GM12801 (cell line): ENCODE data around the gene RCVRN.

Experiments
- CTCF ChIP-seq: IDR thresholded peaks from one replicate; pipeline ENCODE4 v1.5.1; 2011; ENCODE audit warnings: control low read depth; ENCODE audit not compliant: insufficient read length; ENCODE audit errors: extremely low read depth

Gene RCVRN

GRCh38 chr17:9940841-9941240, 35.8 kb upstream of the RCVRN start:
- TF ChIP-seq CTCF = no peak

- TF ChIP-seq CTCF = no peak
Observed at GRCh38 chr17:9938764-9939163, 33.7 kb upstream of the RCVRN start.

- no peak for TF ChIP-seq CTCF
Observed at GRCh38 chr17:9937901-9938300, 32.8 kb upstream of the RCVRN start.

- TF ChIP-seq CTCF = no peak
Observed at GRCh38 chr17:9937241-9937761, 32.2 kb upstream of the RCVRN start.

- TF ChIP-seq CTCF = no peak
Observed at GRCh38 chr17:9936095-9936494, 31.0 kb upstream of the RCVRN start.

- no peak for TF ChIP-seq CTCF
Observed at GRCh38 chr17:9935408-9935807, 30.3 kb upstream of the RCVRN start.

- no peak for TF ChIP-seq CTCF
Observed at GRCh38 chr17:9934331-9934730, 29.3 kb upstream of the RCVRN start.

- no peak for TF ChIP-seq CTCF
Observed at GRCh38 chr17:9932491-9932890, 27.4 kb upstream of the RCVRN start.
